Ammon's horn (tissue), 1 donor: ENCODE results near the gene TXNDC16.
"Not testable (repeated sequence)": the region's sequence is repeated elsewhere in the genome, so short reads cannot be mapped to it uniquely, and the experiment has no call there.

Experiments used
- DNase-seq: peaks from one replicate; pipeline ENCODE4 v3.0.0-alpha.2; 2016; ENCODE audit warnings: low spot score

TXNDC16 gene, protein sequence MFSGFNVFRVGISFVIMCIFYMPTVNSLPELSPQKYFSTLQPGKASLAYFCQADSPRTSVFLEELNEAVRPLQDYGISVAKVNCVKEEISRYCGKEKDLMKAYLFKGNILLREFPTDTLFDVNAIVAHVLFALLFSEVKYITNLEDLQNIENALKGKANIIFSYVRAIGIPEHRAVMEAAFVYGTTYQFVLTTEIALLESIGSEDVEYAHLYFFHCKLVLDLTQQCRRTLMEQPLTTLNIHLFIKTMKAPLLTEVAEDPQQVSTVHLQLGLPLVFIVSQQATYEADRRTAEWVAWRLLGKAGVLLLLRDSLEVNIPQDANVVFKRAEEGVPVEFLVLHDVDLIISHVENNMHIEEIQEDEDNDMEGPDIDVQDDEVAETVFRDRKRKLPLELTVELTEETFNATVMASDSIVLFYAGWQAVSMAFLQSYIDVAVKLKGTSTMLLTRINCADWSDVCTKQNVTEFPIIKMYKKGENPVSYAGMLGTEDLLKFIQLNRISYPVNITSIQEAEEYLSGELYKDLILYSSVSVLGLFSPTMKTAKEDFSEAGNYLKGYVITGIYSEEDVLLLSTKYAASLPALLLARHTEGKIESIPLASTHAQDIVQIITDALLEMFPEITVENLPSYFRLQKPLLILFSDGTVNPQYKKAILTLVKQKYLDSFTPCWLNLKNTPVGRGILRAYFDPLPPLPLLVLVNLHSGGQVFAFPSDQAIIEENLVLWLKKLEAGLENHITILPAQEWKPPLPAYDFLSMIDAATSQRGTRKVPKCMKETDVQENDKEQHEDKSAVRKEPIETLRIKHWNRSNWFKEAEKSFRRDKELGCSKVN

GRCh38 chr14:52552063-52552988 lies at the start of gene TXNDC16, which contains the start of gene GPR137C:
TSS of gene TXNDC16 (minus strand) at chr14:52552505. CDS start at chr14:52543557, 8,948 bp downstream.
TSS of gene GPR137C (plus strand) at chr14:52552836. CDS start at chr14:52553148, 312 bp downstream.
- peak; percentile 100 for DNase-seq

GRCh38 chr14:52599974-52600373 lies 47.7 kb upstream of the TXNDC16 start:
- no peak for DNase-seq

- no peak for DNase-seq
These were observed 46.3 kb upstream of the TXNDC16 start for GRCh38 chr14:52598568-52598967.

DNA sequence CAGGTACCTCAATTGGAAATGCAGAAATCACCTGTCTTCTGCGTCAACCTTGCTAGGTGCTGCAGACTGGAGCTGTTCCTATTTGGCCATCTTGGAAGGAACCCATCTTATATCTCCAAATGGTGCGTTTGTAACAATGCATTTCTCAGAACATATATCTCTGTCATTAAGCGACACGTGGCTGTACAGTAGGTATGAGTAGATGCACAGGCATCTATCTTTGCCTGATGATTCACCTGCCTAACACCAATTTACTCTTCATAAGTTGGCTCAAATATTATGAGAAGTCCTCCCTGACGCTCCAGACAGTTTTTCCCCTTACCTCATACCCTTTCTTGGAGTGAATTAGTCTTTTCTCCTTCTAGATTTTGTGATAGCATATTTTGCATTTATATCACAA lies 44.6 kb upstream of the TXNDC16 start:
- DNase-seq, result no peak

GRCh38 chr14:52596320-52596719 lies 44.0 kb upstream of the TXNDC16 start:
- DNase-seq, result no peak

DNA sequence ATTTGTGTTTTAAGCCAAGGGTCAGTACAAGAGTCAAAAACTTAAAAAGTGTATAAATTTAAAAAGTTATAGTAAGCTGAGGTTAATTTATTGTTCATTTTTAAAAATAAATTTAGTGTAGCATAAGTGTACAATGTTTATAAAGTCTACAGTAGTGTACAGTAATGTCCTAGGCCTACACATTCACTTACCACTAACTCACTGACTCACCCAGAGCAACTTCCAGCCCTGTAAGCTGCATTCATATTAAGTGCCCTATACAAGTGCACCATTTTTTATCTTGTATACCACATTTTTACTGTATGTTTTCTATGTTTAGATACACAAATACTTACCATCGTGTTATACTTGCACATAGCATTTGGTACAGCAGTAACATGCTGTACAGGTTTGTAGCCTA lies 38.0 kb upstream of the TXNDC16 start:
- no peak for DNase-seq

GRCh38 chr14:52589646-52590045 lies 37.3 kb upstream of the TXNDC16 start:
- DNase-seq, result no peak

- DNase-seq, result no peak
These were observed 31.2 kb upstream of the TXNDC16 start for GRCh38 chr14:52583544-52583943.

DNA sequence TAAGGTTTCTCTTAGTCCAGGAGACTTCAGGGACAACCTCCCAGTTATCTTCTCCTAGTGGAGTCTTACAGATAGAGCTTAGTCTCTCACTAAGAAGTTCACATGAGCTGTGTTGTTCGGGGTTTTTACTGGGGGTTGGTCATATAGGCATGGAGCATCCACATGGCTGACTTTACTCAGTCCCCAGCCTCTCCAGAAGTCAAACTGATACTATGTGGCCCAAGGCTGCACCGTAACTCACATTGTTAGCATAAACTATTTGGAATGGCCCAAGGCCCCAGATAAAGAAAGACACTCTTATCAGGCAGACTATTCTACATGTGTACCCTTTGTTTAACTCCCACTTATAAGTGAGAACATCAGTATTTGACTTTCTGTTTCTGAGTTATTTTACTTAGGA lies 23.6 kb upstream of the TXNDC16 start:
- no peak for DNase-seq

- DNase-seq, result not testable (repeated sequence)
These were observed 16.1 kb upstream of the TXNDC16 start for GRCh38 chr14:52568454-52568853.

GRCh38 chr14:52563120-52563519 lies 10.8 kb upstream of the TXNDC16 start:
- DNase-seq, result no peak

- DNase-seq, result no peak
These were observed 6.4 kb upstream of the TXNDC16 start for GRCh38 chr14:52558688-52559087.

GRCh38 chr14:52553671-52554575 lies 1.6 kb upstream of the TXNDC16 start:
- peak; percentile 96 for DNase-seq

GRCh38 chr14:52553002-52553670 lies 831 bp upstream of the TXNDC16 start:
- peak; percentile 45 for DNase-seq

DNA sequence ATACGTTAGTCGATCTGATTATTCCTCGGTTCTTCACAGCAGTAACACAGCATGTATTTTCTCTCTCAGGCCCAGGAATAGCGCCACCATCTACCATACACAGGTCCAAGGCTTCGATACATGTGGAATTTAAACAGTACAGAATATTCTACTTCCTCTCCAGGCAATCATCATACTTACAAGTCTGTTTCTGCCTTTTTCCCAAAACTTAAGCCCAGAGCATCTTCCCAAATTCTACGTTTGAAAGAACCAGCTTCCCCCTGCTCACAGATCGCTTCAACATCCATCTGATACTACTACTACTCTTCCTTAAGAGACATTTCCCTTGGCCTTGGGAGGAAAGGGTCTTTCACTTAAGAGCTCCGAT lies 626 bp downstream of the TXNDC16 start:
- DNase-seq, result peak; percentile 82

DNA sequence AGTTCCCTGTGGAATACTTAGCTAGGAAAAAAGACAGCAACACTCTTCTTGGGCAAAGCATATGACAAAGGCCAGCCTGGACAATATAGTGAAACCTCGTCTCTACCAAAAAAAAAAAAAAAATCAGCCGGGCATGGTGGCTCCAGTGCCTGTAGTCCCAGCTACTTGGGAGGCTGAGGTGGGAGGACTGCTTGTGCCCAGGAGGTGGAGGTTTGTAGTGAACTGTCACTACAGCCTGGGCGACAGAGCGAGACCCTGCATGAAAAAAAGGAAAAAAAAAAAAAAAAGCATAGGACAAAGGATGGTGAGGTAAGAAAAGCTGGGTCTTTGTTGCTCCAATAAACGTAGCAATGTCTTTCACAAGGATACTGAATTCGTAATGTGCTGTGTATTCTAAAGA lies 1.1 kb downstream of the TXNDC16 start:
- DNase-seq, result no peak

GRCh38 chr14:52550661-52551060 lies 1.6 kb downstream of the TXNDC16 start:
- no peak for DNase-seq

DNA sequence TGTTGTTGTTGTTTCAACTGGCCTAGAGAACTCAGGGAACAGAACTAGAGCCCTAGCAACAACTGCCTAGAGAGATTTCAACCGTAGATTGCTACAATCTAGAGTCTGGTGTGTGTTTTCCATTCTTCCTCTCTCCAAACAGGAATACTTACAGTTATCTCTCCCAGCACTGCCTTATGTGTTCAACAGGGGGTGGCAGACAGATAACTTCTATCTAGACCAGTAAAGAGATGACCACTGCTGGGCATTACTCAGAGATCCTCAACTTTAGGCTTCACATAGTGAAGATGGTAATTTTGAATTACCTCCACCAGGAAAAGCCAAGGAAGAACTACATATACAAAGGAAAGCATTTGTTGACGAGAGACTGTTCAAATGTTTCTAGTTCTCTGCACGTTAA lies 4.8 kb downstream of the TXNDC16 start:
- no peak for DNase-seq

- DNase-seq, result no peak
These were observed 5.3 kb downstream of the TXNDC16 start for GRCh38 chr14:52547027-52547426.

DNA sequence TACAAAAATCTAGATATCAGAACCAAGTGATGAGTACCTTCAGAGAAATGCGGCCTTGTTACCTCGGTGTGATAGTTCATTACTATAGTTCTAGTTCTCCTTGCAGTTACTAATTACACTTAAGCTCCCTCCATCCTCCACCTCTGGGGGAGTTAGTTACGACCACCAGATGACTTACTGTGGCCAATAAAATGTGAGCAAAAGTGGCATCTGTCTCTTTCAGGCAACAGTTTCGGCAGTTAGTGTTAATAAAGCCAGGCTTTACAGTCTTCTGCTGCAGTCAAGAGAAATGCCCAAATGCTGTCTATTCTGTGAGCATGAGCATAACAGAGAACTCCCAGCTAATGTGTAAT lies 6.0 kb downstream of the TXNDC16 start:
- no peak for DNase-seq
